WTC11 (cell line): ENCODE measurements around the gene MTUS2. TPM values are rescaled to one million over a fixed set of nuclear protein-coding genes. Genes with fewer than 3 reads are reported as not detected.

Source experiments
- ATAC-seq: fragments of 200-7000 bp; cut with Tn5 transposase; 2 replicates; pipeline ENCODE4 v1.10.0; 2021; ENCODE audit warnings: mild to moderate bottlenecking, moderate library complexity
- CTCF ChIA-PET: fragments of 300-600 bp; sonication (Branson Sonifier 250); formaldehyde crosslinking; loops from one replicate; lab custom pipeline; 2021; ENCODE audit warnings: antibody characterized with exemption; lab: Charles Lee
- POLR2A ChIA-PET: fragments of 350-600 bp; sonication (Branson Sonifier 250); formaldehyde crosslinking; loops from one replicate; lab custom pipeline; 2021; ENCODE audit warnings: antibody characterized with exemption; lab: Charles Lee
- DNase-seq: peaks from one replicate; pipeline ENCODE4 v3.0.0; 2021; ENCODE audit warnings: low spot score
- H3K27ac Mint-ChIP-seq: 2 replicates; pipeline ENCODE4 v1.8.0; 2021; ENCODE audit warnings: mixed read lengths
- H3K27me3 Mint-ChIP-seq: 2 replicates; pipeline ENCODE4 v1.8.0; 2021; ENCODE audit warnings: low read depth, mild to moderate bottlenecking, moderate library complexity, mixed read lengths
- H3K36me3 Mint-ChIP-seq: 2 replicates; pipeline ENCODE4 v1.8.0; 2021; ENCODE audit warnings: mixed read lengths
- H3K4me1 Mint-ChIP-seq: 2 replicates; pipeline ENCODE4 v1.8.0; 2022; ENCODE audit warnings: mixed read lengths
- H3K4me3 Mint-ChIP-seq: 2 replicates; pipeline ENCODE4 v1.8.0; 2021; ENCODE audit warnings: mild to moderate bottlenecking, moderate library complexity, mixed read lengths
- H3K9me3 Mint-ChIP-seq: 2 replicates; pipeline ENCODE4 v1.8.0; 2021; ENCODE audit warnings: mixed read lengths
- AR ChIP-seq: fragments of 250-450 bp; sonication (Bioruptor Pico); IDR thresholded peaks from 2 replicates; pipeline ENCODE4 v1.9.0; 2021; ENCODE audit warnings: mild to moderate bottlenecking
- FOXK1 ChIP-seq: sonication (generic); formaldehyde crosslinking; IDR thresholded peaks from 2 replicates; pipeline ENCODE4 v1.8.0; 2022; ENCODE audit warnings: mild to moderate bottlenecking, moderate library complexity, missing genetic modification reagents
- HMGXB4 ChIP-seq: sonication (generic); formaldehyde crosslinking; IDR thresholded peaks from 2 replicates; pipeline ENCODE4 v1.8.1; 2023; ENCODE audit warnings: mild to moderate bottlenecking, moderate library complexity, missing genetic modification reagents
- IRF1 ChIP-seq: sonication (generic); formaldehyde crosslinking; IDR thresholded peaks from 2 replicates; pipeline ENCODE4 v1.8.0; 2023; ENCODE audit warnings: missing genetic modification reagents
- KAT7 ChIP-seq: sonication (generic); formaldehyde crosslinking; IDR thresholded peaks from 2 replicates; pipeline ENCODE4 v1.8.1; 2023; ENCODE audit warnings: missing genetic modification reagents, mild to moderate bottlenecking, borderline replicate concordance
- MLX ChIP-seq: sonication (generic); formaldehyde crosslinking; IDR thresholded peaks from 2 replicates; pipeline ENCODE4 v1.8.1; 2023; ENCODE audit warnings: mild to moderate bottlenecking, missing genetic modification reagents, moderate library complexity
- MYBL2 ChIP-seq: sonication (generic); formaldehyde crosslinking; IDR thresholded peaks from 2 replicates; pipeline ENCODE4 v1.8.1; 2023; ENCODE audit warnings: mild to moderate bottlenecking, moderate library complexity, missing genetic modification reagents
- NFE2L1 ChIP-seq: sonication (generic); formaldehyde crosslinking; IDR thresholded peaks from 2 replicates; pipeline ENCODE4 v1.8.1; 2023; ENCODE audit warnings: missing genetic modification reagents
- NR2C2 ChIP-seq: sonication (generic); formaldehyde crosslinking; IDR thresholded peaks from 2 replicates; pipeline ENCODE4 v1.8.0; 2022; ENCODE audit warnings: mild to moderate bottlenecking, missing genetic modification reagents
- SMAD3 ChIP-seq: sonication (generic); formaldehyde crosslinking; IDR thresholded peaks from 2 replicates; pipeline ENCODE4 v1.8.0; 2022; ENCODE audit warnings: missing genetic modification reagents, mild to moderate bottlenecking, borderline replicate concordance
- TCF7 ChIP-seq: sonication (generic); formaldehyde crosslinking; IDR thresholded peaks from 2 replicates; pipeline ENCODE4 v1.8.0; 2022; ENCODE audit warnings: mild to moderate bottlenecking, low read depth, missing genetic modification reagents, moderate library complexity
- TEAD4 ChIP-seq: sonication (generic); formaldehyde crosslinking; IDR thresholded peaks from 2 replicates; pipeline ENCODE4 v1.8.0; 2022; ENCODE audit warnings: mild to moderate bottlenecking, missing genetic modification reagents
- ZMAT4 ChIP-seq: fragments of 250-450 bp; sonication (Bioruptor Pico); IDR thresholded peaks from 2 replicates; pipeline ENCODE4 v1.9.0; 2021; ENCODE audit warnings: mild to moderate bottlenecking
- ZNF121 ChIP-seq: sonication (generic); formaldehyde crosslinking; IDR thresholded peaks from 2 replicates; pipeline ENCODE4 v1.8.0; 2023; ENCODE audit warnings: missing genetic modification reagents
- ZNF263 ChIP-seq: sonication (generic); formaldehyde crosslinking; IDR thresholded peaks from 2 replicates; pipeline ENCODE4 v1.8.1; 2022; ENCODE audit warnings: low read depth, mild to moderate bottlenecking, moderate library complexity, missing genetic modification reagents
- ZNF416 ChIP-seq: fragments of 250-450 bp; sonication (Bioruptor Pico); IDR thresholded peaks from 2 replicates; pipeline ENCODE4 v1.9.0; 2021; ENCODE audit warnings: mild to moderate bottlenecking, inconsistent platforms
- ZNF512 ChIP-seq: sonication (generic); formaldehyde crosslinking; IDR thresholded peaks from 2 replicates; pipeline ENCODE4 v1.8.1; 2022; ENCODE audit warnings: missing genetic modification reagents, borderline replicate concordance
- total RNA-seq: library from RNA; stranded (reverse); gene quantifications from 3 replicates; pipeline ENCODE4 v1.2.3, GENCODE V29; 2021
- TF ChIP-seq, protein P1 (sequence below): fragments of 250-450 bp; sonication (Bioruptor Pico); IDR thresholded peaks from 2 replicates; pipeline ENCODE4 v2.1.2; 2022; ENCODE audit warnings: mild to moderate bottlenecking, moderate library complexity
- TF ChIP-seq, protein P2 (sequence below): fragments of 250-450 bp; sonication (Bioruptor Pico); IDR thresholded peaks from 2 replicates; pipeline ENCODE4 v1.9.0; 2021; ENCODE audit warnings: mild to moderate bottlenecking, borderline replicate concordance
- TF ChIP-seq, protein P3 (sequence below): sonication (generic); formaldehyde crosslinking; IDR thresholded peaks from 2 replicates; pipeline ENCODE4 v1.8.0; 2022; ENCODE audit warnings: mild to moderate bottlenecking, missing genetic modification reagents

MTUS2 gene
- total RNA-seq, 1 experiment from 2014 or later: 0.22 TPM

DNA sequence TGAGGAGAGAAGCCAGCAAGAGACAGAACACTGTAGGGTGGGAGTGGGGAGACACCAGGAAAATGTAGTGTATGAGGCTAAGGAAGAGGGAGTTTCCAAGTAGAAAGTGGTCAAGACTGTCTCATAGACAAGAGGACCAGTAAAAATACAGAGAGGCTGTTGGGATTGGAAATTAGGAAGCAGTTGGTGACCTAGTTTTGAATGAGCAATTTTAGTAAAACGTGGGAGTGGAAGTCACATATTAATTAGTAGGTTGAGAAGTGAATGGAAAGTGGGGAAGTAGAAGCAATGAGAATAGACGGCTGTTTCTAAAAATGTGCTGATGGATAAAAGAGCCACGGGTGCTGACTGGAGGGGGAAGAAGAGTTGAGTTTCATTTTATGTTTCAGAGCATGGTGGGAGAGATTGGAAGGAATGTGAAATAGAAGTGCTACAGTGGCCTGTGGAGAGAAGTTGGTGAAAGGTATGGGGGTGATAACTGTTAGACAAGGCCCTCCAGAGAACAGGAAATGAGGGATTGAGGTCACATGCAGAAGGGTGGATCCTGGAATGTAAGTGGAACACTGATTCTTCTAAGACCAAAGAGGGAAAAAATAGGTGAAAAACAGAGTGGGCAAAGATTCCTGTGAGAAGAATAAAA, 247.3 kb downstream of the MTUS2 start:
- CTCF ChIA-PET: no interaction called here
- ATAC-seq (no peak), DNase-seq (no peak)
- Mint-ChIP-seq H3K4me1 (peaks cover 12% of the 10 kb centered on the region), H3K36me3 (no peaks in the 10 kb centered on the region), H3K9me3 (peaks cover 4% of the 10 kb centered on the region; the same call in 1 of the 2 replicates), H3K27ac (no peak overlapping the region), H3K27me3 (no peaks in the 10 kb centered on the region)
- POLR2A ChIA-PET: no interaction called here
- TF ChIP-seq, protein P1, sequence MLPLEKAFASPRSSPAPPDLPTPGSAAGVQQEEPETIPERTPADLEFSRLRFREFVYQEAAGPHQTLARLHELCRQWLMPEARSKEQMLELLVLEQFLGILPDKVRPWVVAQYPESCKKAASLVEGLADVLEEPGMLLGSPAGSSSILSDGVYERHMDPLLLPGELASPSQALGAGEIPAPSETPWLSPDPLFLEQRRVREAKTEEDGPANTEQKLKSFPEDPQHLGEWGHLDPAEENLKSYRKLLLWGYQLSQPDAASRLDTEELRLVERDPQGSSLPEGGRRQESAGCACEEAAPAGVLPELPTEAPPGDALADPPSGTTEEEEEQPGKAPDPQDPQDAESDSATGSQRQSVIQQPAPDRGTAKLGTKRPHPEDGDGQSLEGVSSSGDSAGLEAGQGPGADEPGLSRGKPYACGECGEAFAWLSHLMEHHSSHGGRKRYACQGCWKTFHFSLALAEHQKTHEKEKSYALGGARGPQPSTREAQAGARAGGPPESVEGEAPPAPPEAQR (CRISPR knock-in tag): no peak
- TF ChIP-seq, protein P2, sequence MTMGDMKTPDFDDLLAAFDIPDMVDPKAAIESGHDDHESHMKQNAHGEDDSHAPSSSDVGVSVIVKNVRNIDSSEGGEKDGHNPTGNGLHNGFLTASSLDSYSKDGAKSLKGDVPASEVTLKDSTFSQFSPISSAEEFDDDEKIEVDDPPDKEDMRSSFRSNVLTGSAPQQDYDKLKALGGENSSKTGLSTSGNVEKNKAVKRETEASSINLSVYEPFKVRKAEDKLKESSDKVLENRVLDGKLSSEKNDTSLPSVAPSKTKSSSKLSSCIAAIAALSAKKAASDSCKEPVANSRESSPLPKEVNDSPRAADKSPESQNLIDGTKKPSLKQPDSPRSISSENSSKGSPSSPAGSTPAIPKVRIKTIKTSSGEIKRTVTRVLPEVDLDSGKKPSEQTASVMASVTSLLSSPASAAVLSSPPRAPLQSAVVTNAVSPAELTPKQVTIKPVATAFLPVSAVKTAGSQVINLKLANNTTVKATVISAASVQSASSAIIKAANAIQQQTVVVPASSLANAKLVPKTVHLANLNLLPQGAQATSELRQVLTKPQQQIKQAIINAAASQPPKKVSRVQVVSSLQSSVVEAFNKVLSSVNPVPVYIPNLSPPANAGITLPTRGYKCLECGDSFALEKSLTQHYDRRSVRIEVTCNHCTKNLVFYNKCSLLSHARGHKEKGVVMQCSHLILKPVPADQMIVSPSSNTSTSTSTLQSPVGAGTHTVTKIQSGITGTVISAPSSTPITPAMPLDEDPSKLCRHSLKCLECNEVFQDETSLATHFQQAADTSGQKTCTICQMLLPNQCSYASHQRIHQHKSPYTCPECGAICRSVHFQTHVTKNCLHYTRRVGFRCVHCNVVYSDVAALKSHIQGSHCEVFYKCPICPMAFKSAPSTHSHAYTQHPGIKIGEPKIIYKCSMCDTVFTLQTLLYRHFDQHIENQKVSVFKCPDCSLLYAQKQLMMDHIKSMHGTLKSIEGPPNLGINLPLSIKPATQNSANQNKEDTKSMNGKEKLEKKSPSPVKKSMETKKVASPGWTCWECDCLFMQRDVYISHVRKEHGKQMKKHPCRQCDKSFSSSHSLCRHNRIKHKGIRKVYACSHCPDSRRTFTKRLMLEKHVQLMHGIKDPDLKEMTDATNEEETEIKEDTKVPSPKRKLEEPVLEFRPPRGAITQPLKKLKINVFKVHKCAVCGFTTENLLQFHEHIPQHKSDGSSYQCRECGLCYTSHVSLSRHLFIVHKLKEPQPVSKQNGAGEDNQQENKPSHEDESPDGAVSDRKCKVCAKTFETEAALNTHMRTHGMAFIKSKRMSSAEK (CRISPR knock-in tag): no peak
- TF ChIP-seq IRF1 (CRISPR knock-in tag): no peak
- TF ChIP-seq, protein P3, sequence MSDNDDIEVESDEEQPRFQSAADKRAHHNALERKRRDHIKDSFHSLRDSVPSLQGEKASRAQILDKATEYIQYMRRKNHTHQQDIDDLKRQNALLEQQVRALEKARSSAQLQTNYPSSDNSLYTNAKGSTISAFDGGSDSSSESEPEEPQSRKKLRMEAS (CRISPR knock-in tag): no peak
- TF ChIP-seq ZNF512 (CRISPR knock-in tag): no peak
- TF ChIP-seq ZNF416: no peak
- no peak for TF ChIP-seq FOXK1 (CRISPR knock-in tag)
- no peak for TF ChIP-seq HMGXB4
- no peak for TF ChIP-seq TCF7 (CRISPR knock-in tag)
- TF ChIP-seq MYBL2: no peak
- TF ChIP-seq NFE2L1 (CRISPR knock-in tag): no peak
- TF ChIP-seq ZNF263 (CRISPR knock-in tag): no peak
- no peak for TF ChIP-seq TEAD4
- no peak for TF ChIP-seq MLX (CRISPR knock-in tag)
- no peak for TF ChIP-seq SMAD3 (CRISPR knock-in tag)
- no peak for TF ChIP-seq KAT7 (CRISPR knock-in tag)
- TF ChIP-seq ZNF121: no peak
- TF ChIP-seq ZMAT4 (CRISPR knock-in tag): no peak
- no peak for TF ChIP-seq AR (CRISPR knock-in tag)
- TF ChIP-seq NR2C2 (CRISPR knock-in tag): no peak
- TF ChIP-seq, all 79 proteins: peak for 0
- no peak overlapping the region for H3K4me3 Mint-ChIP-seq
